Choroid plexus epithelial cell (primary cell): ENCODE results near the gene PTPRG.

Experiments used
- DNase-seq: peaks from one replicate; pipeline ENCODE4 v3.0.0-alpha.2; 2010; ENCODE audit warnings: low read depth
- H3K4me3 ChIP-seq: 2 replicates; pipeline ENCODE4 v1.5.1; 2011; ENCODE audit warnings: low read depth, mild to moderate bottlenecking, control low read depth, low read length, moderate library complexity
- CTCF ChIP-seq: conservative IDR thresholded peaks from 2 replicates; pipeline ENCODE4 v1.5.1; 2011; ENCODE audit warnings: low read depth, mild to moderate bottlenecking, control low read depth, inconsistent platforms, low read length, moderate library complexity

PTPRG gene

GRCh38 chr3:62259924-62260323 is 698.6 kb downstream of the PTPRG start:
- no peak for TF ChIP-seq CTCF
- no peak overlapping the region for H3K4me3 ChIP-seq
- DNase-seq: no peak

- no peak overlapping the region for H3K4me3 ChIP-seq
- TF ChIP-seq CTCF: no peak
- no peak for DNase-seq
These were observed 699.3 kb downstream of the PTPRG start for GRCh38 chr3:62260655-62261054.

- DNase-seq: no peak
- TF ChIP-seq CTCF: no peak
- no peak overlapping the region for H3K4me3 ChIP-seq
These were observed 699.8 kb downstream of the PTPRG start for GRCh38 chr3:62261121-62261520.

GRCh38 chr3:62261736-62262135 is 700.4 kb downstream of the PTPRG start:
- no peak for TF ChIP-seq CTCF
- DNase-seq: no peak

GRCh38 chr3:62265528-62265927 is 704.2 kb downstream of the PTPRG start:
- TF ChIP-seq CTCF: no peak
- no peak overlapping the region for H3K4me3 ChIP-seq
- no peak for DNase-seq

More at GRCh38 chr3:62261736-62262135, 700.4 kb downstream of the PTPRG start:
- H3K4me3 ChIP-seq: no peak overlapping the region

GRCh38 chr3:62266668-62267283 is 705.4 kb downstream of the PTPRG start:
- no peak for DNase-seq
- no peak for TF ChIP-seq CTCF
- no peak overlapping the region for H3K4me3 ChIP-seq

GRCh38 chr3:62276658-62277180 is 715.3 kb downstream of the PTPRG start:
- TF ChIP-seq CTCF: no peak
- no peak overlapping the region for H3K4me3 ChIP-seq
- no peak for DNase-seq
